ENCODE results near the gene NCAPG. TPM values are rescaled to one million over a fixed set of nuclear protein-coding genes. Genes with fewer than 3 reads are reported as not detected.
"Not testable (repeated sequence)": the region's sequence is repeated elsewhere in the genome, so short reads cannot be mapped to it uniquely, and the experiment has no call there.

Gene NCAPG
- total RNA-seq, 1 donor from 2014 or later = 1.5 TPM

- peak; percentile 70 for DNase-seq (ENCODE audit: low read depth)
These were observed 23.5 kb upstream of the NCAPG start for GRCh38 chr4:17787315-17787714.

- peak; percentile 31 for DNase-seq (ENCODE audit: low read depth)
These were observed 21.8 kb upstream of the NCAPG start for GRCh38 chr4:17788956-17789355.

GRCh38 chr4:17794730-17795129 is 16.0 kb upstream of the NCAPG start:
- DNase-seq (ENCODE audit: low read depth) = no peak

GRCh38 chr4:17797808-17798207 is 13.0 kb upstream of the NCAPG start:
- DNase-seq (ENCODE audit: low read depth) = no peak

- no peak for DNase-seq (ENCODE audit: low read depth)
These were observed 5.1 kb upstream of the NCAPG start for GRCh38 chr4:17805580-17806155.

- DNase-seq (ENCODE audit: low read depth) = no peak
These were observed 3.3 kb upstream of the NCAPG start for GRCh38 chr4:17807446-17807845.

- no peak for DNase-seq (ENCODE audit: low read depth)
These were observed 1.1 kb upstream of the NCAPG start for GRCh38 chr4:17809667-17810066.

GRCh38 chr4:17811078-17811603 is 362 bp downstream of the NCAPG start:
- no peak for DNase-seq (ENCODE audit: low read depth)

- DNase-seq (ENCODE audit: low read depth) = no peak
These were observed 1.3 kb downstream of the NCAPG start for GRCh38 chr4:17812125-17812524.

GRCh38 chr4:17812801-17813200 is 2.0 kb downstream of the NCAPG start:
- DNase-seq (ENCODE audit: low read depth) = no peak

- no peak for DNase-seq (ENCODE audit: low read depth)
These were observed 3.4 kb downstream of the NCAPG start for GRCh38 chr4:17814140-17814539.

- no peak for DNase-seq (ENCODE audit: low read depth)
These were observed 5.4 kb downstream of the NCAPG start for GRCh38 chr4:17816142-17816541.

- DNase-seq (ENCODE audit: low read depth) = peak; percentile 84
These were observed 6.2 kb downstream of the NCAPG start for GRCh38 chr4:17817027-17817426.

- peak; percentile 33 for DNase-seq (ENCODE audit: low read depth)
These were observed 13.3 kb downstream of the NCAPG start for GRCh38 chr4:17823871-17824669.

GRCh38 chr4:17846266-17846665 is 35.5 kb downstream of the NCAPG start:
- peak; percentile 23 for DNase-seq (ENCODE audit: low read depth)

- DNase-seq (ENCODE audit: low read depth) = not testable (repeated sequence)
These were observed 39.5 kb downstream of the NCAPG start for GRCh38 chr4:17850295-17850694.

- no peak for DNase-seq (ENCODE audit: low read depth)
These were observed 41.2 kb downstream of the NCAPG start for GRCh38 chr4:17851959-17852358.

GRCh38 chr4:17854036-17854435 is 43.3 kb downstream of the NCAPG start:
- DNase-seq (ENCODE audit: low read depth) = peak; percentile 41

- no peak for DNase-seq (ENCODE audit: low read depth)
These were observed 49.1 kb downstream of the NCAPG start for GRCh38 chr4:17859793-17860406.

- DNase-seq (ENCODE audit: low read depth) = not testable (repeated sequence)
These were observed 51.1 kb downstream of the NCAPG start for GRCh38 chr4:17861906-17862305.

- no peak for DNase-seq (ENCODE audit: low read depth)
These were observed 55.1 kb downstream of the NCAPG start for GRCh38 chr4:17865866-17866363.

- DNase-seq (ENCODE audit: low read depth) = no peak
These were observed 56.0 kb downstream of the NCAPG start for GRCh38 chr4:17866810-17867209.

- no peak for DNase-seq (ENCODE audit: low read depth)
These were observed 56.5 kb downstream of the NCAPG start for GRCh38 chr4:17867276-17867675.

Measured in renal cortical epithelial cell (primary cell).